Caco-2 (cell line): ENCODE measurements around the gene THOC2. TPM values are rescaled to one million over a fixed set of nuclear protein-coding genes. Genes with fewer than 3 reads are reported as not detected.

Source experiments
- BruUV-seq: library from RNA; stranded (reverse); fragments of 400-500 nt; replicated peaks from 2 replicates; lab custom pipeline; 2021; lab: Mats Ljungman, UMichigan
- CTCF ChIA-PET: fragments of 300-600 bp; sonication (Branson Sonifier 250); formaldehyde crosslinking; loops from one replicate; lab custom pipeline; 2022; ENCODE audit warnings: antibody characterized with exemption; lab: Charles Lee
- POLR2A ChIA-PET: fragments of 300-600 bp; sonication (Branson Sonifier 250); formaldehyde crosslinking; loops from one replicate; lab custom pipeline; 2022; ENCODE audit warnings: antibody characterized with exemption; lab: Charles Lee
- DNase-seq, 2 experiments: peaks; one replicate each; pipeline versions ENCODE4 v3.0.0 to v3.0.0-alpha.2; 2020 to 2022
- H3K27me3 ChIP-seq: replicated peaks from 2 replicates; pipeline ENCODE4 v1.6.0; 2011; ENCODE audit warnings: low read length; ENCODE audit not compliant: control insufficient read depth, insufficient read depth
- H3K36me3 ChIP-seq: 2 replicates; pipeline ENCODE4 v1.5.1; 2011; ENCODE audit warnings: low read length; ENCODE audit not compliant: control insufficient read depth, insufficient read depth
- H3K4me1 ChIP-seq: fragments of 250-450 bp; sonication (Bioruptor Pico); 2 replicates; pipeline ENCODE4 v1.5.1; 2020; ENCODE audit warnings: mild to moderate bottlenecking
- H3K4me3 ChIP-seq: 2 replicates; pipeline ENCODE4 v1.5.1; 2011; ENCODE audit warnings: low read depth, mild to moderate bottlenecking, control low read depth, low read length
- H3K9me3 ChIP-seq: fragments of 250-450 bp; sonication (Bioruptor Pico); 2 replicates; pipeline ENCODE4 v1.5.1; 2020; ENCODE audit warnings: mild to moderate bottlenecking, moderate library complexity
- H3K27ac Mint-ChIP-seq: one replicate; pipeline ENCODE4 v1.8.0; 2022; ENCODE audit warnings: mixed read lengths; ENCODE audit not compliant: unreplicated experiment
- H3K27me3 Mint-ChIP-seq: one replicate; pipeline ENCODE4 v1.8.0; 2022; ENCODE audit warnings: mixed read lengths; ENCODE audit not compliant: insufficient read depth, unreplicated experiment
- H3K36me3 Mint-ChIP-seq: one replicate; pipeline ENCODE4 v1.8.0; 2022; ENCODE audit warnings: mild to moderate bottlenecking, mixed read lengths; ENCODE audit not compliant: insufficient read depth, unreplicated experiment
- H3K4me1 Mint-ChIP-seq: one replicate; pipeline ENCODE4 v1.8.0; 2022; ENCODE audit warnings: low read depth, mixed read lengths; ENCODE audit not compliant: unreplicated experiment
- H3K4me3 Mint-ChIP-seq: one replicate; pipeline ENCODE4 v1.8.0; 2022; ENCODE audit warnings: mild to moderate bottlenecking, moderate library complexity, mixed read lengths; ENCODE audit not compliant: unreplicated experiment
- H3K9me3 Mint-ChIP-seq: one replicate; pipeline ENCODE4 v1.8.0; 2022; ENCODE audit warnings: mixed read lengths; ENCODE audit not compliant: unreplicated experiment
- intact Hi-C: fragments of 100-400 bp; cut with micrococcal nuclease; formaldehyde crosslinking; loops from one replicate; pipeline ENCODE4 v1.10.0; 2022; ENCODE audit not compliant: unreplicated experiment
- total RNA-seq: library from RNA; stranded (reverse); gene quantifications from 2 replicates; pipeline ENCODE4 v1.2.3, GENCODE V29; 2022
- TF ChIP-seq, protein P1 (sequence below), 2 experiments: fragments of 200-600 bp in 1 of 2; IDR thresholded peaks; 1 replicate in 1 of 2; 2 replicates in 1 of 2; pipeline versions ENCODE4 v1.5.1 to v1.8.0; 2011 to 2022; ENCODE audit warnings: antibody characterized with exemption in 1 of 2, control low read depth in 1 of 2, inconsistent platforms in 1 of 2, low read depth in 1 of 2, low read length in 1 of 2, mild to moderate bottlenecking in 1 of 2, moderate library complexity in 1 of 2; ENCODE audit not compliant: insufficient read depth in 1 of 2, severe bottlenecking in 1 of 2, unreplicated experiment in 1 of 2

THOC2 gene
- total RNA-seq, 1 experiment from 2014 or later: 85.4 TPM

- POLR2A ChIA-PET: no interaction called here
- H3K36me3 Mint-ChIP-seq: no peaks in the 10 kb centered on the region
- Histone ChIP-seq H3K4me1 (no peaks in the 10 kb centered on the region; the same call in 1 of the 2 replicates), H3K27me3 (no peaks in the 10 kb centered on the region), H3K4me3 (no peak overlapping the region), H3K36me3 (no peaks in the 10 kb centered on the region), H3K9me3 (no peaks in the 10 kb centered on the region)
- no peak overlapping the region for H3K27ac Mint-ChIP-seq
- TF ChIP-seq, protein P1, sequence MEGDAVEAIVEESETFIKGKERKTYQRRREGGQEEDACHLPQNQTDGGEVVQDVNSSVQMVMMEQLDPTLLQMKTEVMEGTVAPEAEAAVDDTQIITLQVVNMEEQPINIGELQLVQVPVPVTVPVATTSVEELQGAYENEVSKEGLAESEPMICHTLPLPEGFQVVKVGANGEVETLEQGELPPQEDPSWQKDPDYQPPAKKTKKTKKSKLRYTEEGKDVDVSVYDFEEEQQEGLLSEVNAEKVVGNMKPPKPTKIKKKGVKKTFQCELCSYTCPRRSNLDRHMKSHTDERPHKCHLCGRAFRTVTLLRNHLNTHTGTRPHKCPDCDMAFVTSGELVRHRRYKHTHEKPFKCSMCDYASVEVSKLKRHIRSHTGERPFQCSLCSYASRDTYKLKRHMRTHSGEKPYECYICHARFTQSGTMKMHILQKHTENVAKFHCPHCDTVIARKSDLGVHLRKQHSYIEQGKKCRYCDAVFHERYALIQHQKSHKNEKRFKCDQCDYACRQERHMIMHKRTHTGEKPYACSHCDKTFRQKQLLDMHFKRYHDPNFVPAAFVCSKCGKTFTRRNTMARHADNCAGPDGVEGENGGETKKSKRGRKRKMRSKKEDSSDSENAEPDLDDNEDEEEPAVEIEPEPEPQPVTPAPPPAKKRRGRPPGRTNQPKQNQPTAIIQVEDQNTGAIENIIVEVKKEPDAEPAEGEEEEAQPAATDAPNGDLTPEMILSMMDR (IDR thresholded peaks at IDR 0.05; ENCODE audit: insufficient read depth in 1 of 2, low read depth in 1 of 2, low read length in 1 of 2, severe bottlenecking in 1 of 2, unreplicated experiment in 1 of 2): no peak
- H3K4me3 Mint-ChIP-seq: no peak overlapping the region
- intact Hi-C loops: no loop called here
- no peaks in the 10 kb centered on the region for H3K27me3 Mint-ChIP-seq
- H3K4me1 Mint-ChIP-seq: no peaks in the 10 kb centered on the region
- H3K9me3 Mint-ChIP-seq: no peaks in the 10 kb centered on the region
- no peak for DNase-seq
- no TSS peak for BruUV-seq
- CTCF ChIA-PET: no interaction called here
Measured at GRCh38 chrX:123740006-123740405, 7.2 kb upstream of the THOC2 start.

DNA sequence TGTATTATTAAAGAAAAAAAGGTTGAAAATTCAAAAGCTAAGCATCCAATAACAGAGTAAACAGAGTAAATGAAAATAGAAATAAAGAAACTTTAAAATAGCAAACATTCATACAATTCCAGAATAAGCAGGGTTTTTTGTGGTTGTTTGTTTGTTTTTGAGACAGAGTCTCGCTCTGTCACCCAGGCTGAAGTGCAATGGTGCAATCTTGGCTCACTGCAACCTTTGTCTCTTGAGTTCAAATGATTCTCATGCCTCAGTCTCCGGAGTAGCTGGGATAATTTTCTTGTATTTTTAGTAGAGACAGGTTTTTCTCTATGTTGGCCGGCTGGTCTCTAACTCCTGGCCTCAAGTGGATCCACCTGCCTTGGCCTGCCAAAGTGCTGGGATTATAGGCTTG lies 6.6 kb upstream of the THOC2 start:
- Histone ChIP-seq H3K27me3 (no peaks in the 10 kb centered on the region), H3K9me3 (no peaks in the 10 kb centered on the region), H3K36me3 (no peaks in the 10 kb centered on the region), H3K4me3 (no peak overlapping the region), H3K4me1 (no peaks in the 10 kb centered on the region; the same call in 1 of the 2 replicates)
- Mint-ChIP-seq H3K9me3 (no peaks in the 10 kb centered on the region), H3K4me1 (no peaks in the 10 kb centered on the region), H3K27me3 (no peaks in the 10 kb centered on the region), H3K4me3 (no peak overlapping the region), H3K36me3 (no peaks in the 10 kb centered on the region), H3K27ac (no peak overlapping the region)
- BruUV-seq: no TSS peak
- ChIA-PET POLR2A (no interaction called here), CTCF (no interaction called here)
- no peak for DNase-seq
- TF ChIP-seq, protein P1 (IDR thresholded peaks at IDR 0.05; ENCODE audit: insufficient read depth in 1 of 2, low read depth in 1 of 2, low read length in 1 of 2, severe bottlenecking in 1 of 2, unreplicated experiment in 1 of 2): no peak
- intact Hi-C loops: no loop called here

GRCh38 chrX:123738378-123738940 lies 5.6 kb upstream of the THOC2 start:
- Mint-ChIP-seq H3K27me3 (no peaks in the 10 kb centered on the region), H3K36me3 (no peaks in the 10 kb centered on the region), H3K4me1 (no peaks in the 10 kb centered on the region), H3K27ac (no peak overlapping the region), H3K9me3 (no peaks in the 10 kb centered on the region), H3K4me3 (no peak overlapping the region)
- H3K4me1 ChIP-seq: no peaks in the 10 kb centered on the region; the same call in 1 of the 2 replicates
- BruUV-seq: no TSS peak
- no peaks in the 10 kb centered on the region for H3K36me3 ChIP-seq
- intact Hi-C loops: no loop called here
- H3K9me3 ChIP-seq: no peaks in the 10 kb centered on the region
- no peak for DNase-seq
- H3K4me3 ChIP-seq: no peak overlapping the region
- TF ChIP-seq, protein P1 (IDR thresholded peaks at IDR 0.05; ENCODE audit: insufficient read depth in 1 of 2, low read depth in 1 of 2, low read length in 1 of 2, severe bottlenecking in 1 of 2, unreplicated experiment in 1 of 2): no peak
- POLR2A ChIA-PET: no interaction called here
- CTCF ChIA-PET: no interaction called here
- H3K27me3 ChIP-seq: no peaks in the 10 kb centered on the region
